Testis (tissue), 2 donors: ENCODE results near the gene RNF38.

Experiments used
- CTCF ChIP-seq, 3 experiments: fragments of 450-650 bp in 2 of 3; fragments of 200-600 bp in 1 of 3; sonication (generic) in 1 of 3; IDR thresholded peaks; one replicate each; pipeline ENCODE4 v1.5.1; 2016 to 2019; ENCODE audit warnings: antibody characterized with exemption in 3 of 3, mild to moderate bottlenecking in 2 of 3, moderate library complexity in 1 of 3
- POLR2A ChIP-seq: fragments of 450-650 bp; IDR thresholded peaks from one replicate; pipeline ENCODE4 v1.6.1; 2017; ENCODE audit warnings: antibody characterized with exemption, mild to moderate bottlenecking, moderate library complexity

- TF ChIP-seq CTCF (IDR thresholded peaks at IDR 0.05) (no peak), POLR2A (no peak)
Measured at GRCh38 chr9:36337002-36337401, 63.1 kb downstream of the RNF38 start.
